ENCODE results near the gene FAM83D.
"Not testable (repeated sequence)": the region's sequence is repeated elsewhere in the genome, so short reads cannot be mapped to it uniquely, and the experiment has no call there.

FAM83D gene

GRCh38 chr20:38969708-38970107 lies 43.5 kb downstream of the FAM83D start:
- FAIRE-seq, result no peak

DNA sequence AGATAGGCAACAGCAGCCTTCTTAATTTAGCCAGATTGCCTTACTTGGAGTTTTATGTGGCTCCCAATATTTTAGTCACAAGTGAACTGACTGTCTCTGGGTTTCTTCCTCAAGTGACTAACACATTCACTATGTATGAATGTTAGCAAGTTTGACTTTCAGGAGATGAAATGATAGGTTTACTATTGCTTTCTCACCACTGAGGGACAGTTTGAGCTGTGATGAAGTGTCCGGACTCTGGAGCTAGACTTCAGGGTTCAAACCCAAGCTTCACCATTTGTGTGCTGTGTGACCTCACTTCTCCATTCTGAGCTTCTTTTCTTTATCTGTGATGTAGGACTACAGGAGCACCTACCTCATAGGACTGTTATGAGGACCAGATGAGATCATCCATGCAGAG lies 44.1 kb downstream of the FAM83D start:
- no peak for FAIRE-seq

DNA sequence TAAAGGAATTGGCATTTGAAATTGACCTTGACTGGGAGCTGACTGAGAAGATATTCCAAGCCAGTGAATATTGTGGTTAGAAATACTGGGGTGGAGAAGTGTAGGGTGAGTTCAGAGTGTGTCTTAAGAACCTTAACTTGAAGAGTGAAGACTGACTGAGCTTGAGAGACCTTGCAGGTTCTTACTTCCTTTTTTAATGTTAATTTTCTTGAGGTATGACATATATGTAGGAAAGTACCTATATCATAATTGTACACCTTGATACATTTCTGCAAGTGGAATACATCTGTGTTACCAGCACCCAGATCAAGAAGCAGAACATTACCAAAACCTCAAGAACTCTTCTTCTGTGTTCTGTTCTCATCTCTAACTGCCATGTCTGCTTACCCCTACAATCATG lies 46.9 kb downstream of the FAM83D start:
- FAIRE-seq, result no peak

DNA sequence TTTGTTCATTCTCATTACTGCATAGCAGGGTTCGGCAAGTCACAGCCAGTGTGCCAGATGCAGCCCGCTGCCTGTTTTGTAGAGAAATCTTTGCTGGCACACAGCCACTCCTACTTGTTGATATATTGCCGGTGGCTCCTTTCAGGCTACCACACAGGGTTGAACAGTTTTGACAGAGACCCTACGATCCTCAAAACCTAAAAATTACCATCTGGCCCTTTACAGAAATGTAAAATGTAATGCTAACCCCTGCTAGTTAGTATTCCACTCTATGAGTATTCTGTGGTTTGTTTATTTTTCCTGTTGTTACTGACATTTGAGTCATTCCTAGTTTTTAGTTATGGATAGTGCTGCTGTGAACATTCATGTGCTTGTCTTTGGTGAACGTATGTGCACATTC lies 47.4 kb downstream of the FAM83D start:
- no peak for FAIRE-seq

GRCh38 chr20:38975539-38976120 lies 49.4 kb downstream of the FAM83D start:
- no peak for FAIRE-seq

GRCh38 chr20:38979434-38979833 lies 53.2 kb downstream of the FAM83D start:
- FAIRE-seq, result no peak

GRCh38 chr20:38979842-38980241 lies 53.6 kb downstream of the FAM83D start:
- no peak for FAIRE-seq

DNA sequence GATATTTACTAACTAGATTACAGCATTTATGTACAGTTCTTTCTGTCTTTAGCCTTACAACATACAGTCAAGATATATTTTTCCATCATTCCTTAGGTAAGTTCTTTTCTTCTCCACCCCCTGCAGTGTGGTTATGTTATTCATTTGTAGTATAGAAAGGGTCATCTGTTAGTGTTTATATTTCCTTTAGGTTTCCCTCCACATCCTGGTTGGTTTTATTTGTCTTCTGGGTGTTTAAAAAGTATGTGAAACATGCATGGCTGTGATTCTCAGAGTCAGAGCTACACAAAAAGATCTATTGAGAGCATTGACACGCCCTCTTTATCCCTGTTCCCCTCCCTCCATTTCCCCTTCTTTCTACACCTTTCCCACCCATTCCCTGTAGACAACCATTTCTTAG lies 56.1 kb downstream of the FAM83D start:
- no peak for FAIRE-seq

GRCh38 chr20:38985060-38985459 lies 58.8 kb downstream of the FAM83D start:
- FAIRE-seq, result no peak

- no peak for FAIRE-seq
These were observed 59.5 kb downstream of the FAM83D start for GRCh38 chr20:38985603-38986170.

GRCh38 chr20:38986663-38987062 lies 60.4 kb downstream of the FAM83D start:
- FAIRE-seq, result no peak

DNA sequence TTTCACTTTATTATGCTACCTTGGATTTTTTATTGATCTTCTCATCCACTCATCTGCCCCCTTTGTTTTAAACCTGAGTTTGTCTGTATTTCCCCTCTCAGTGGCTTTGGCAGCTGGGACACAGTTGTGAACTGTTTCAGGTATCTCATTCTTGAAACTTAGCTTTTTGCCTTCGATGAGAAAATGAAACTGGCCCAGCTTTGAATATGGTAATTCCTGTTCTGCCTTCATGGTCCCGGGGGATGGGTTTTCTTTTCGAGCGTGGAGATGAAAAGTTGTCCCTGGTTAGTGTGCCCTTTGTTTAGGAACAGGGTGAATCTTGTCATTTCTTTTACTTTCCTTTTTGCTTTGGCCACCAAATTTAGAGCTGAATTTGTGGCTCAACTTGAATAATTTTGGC lies 61.6 kb downstream of the FAM83D start:
- FAIRE-seq, result no peak

- FAIRE-seq, result no peak
These were observed 64.5 kb downstream of the FAM83D start for GRCh38 chr20:38990728-38991127.

GRCh38 chr20:38991814-38992704 lies 65.8 kb downstream of the FAM83D start:
- no peak for FAIRE-seq

DNA sequence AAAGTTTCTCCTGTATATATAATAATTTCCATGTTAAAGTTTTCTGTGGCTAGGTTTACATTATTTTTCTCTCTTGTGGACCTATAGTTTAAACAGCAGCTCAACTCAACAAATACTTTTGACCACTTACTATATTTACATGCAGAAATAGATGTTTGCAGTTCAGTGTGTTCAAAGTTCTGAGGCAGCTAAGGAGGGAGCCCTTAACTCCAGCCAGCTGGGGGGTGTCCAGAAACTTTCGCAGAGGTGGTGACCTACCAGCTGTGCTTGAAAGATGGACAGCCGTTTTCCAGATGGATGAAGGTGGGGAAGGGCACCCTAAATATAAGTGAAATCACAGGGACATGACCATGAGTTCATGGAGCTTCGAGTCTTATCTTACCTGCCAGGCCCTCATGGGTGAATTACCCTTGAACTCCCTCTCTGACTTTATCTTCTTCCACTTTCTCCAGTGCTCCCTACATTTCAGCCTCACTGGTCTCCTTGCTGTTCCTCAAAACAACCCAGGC lies 69.4 kb downstream of the FAM83D start:
- no peak for FAIRE-seq

DNA sequence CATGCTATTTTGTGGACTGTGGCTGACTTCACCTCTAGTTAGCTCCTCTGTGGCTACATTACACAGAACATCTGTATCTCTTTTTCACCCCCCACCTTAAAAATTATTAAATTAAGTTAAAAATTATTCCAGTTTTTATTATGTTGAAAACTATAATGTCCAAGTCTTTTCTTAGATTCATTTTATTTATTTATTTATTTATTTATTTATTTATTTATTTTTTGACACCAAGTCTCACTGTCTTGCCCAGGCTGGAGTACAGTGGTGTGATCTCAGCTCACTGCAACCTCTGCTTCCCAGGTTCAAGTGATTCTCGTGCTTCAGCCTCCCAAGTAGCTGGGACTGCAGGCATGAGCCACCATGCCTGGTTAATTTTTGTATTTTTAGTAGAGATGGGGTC lies 70.6 kb downstream of the FAM83D start:
- FAIRE-seq, result not testable (repeated sequence)

DNA sequence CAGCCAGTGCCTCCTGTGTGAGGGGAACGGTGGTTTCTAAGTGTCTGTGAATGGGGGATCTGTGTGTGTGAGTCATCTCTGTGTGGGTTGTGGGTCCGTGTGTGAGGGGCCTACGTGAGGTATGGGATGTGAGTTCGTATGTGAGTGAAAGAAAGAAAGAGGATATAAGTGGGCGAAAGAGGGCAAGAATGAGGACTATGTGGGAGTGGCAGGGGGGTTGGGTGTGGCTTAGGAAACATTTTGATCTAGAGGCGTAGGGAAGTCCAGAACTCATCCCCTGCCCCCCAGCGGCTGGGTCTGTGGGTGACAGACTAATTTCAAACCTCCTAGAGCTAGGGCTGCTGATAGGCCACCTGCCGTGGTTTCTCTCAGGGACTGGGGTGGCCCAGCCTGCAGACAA lies 71.4 kb downstream of the FAM83D start:
- no peak for FAIRE-seq

GRCh38 chr20:38999217-38999616 lies 73.0 kb downstream of the FAM83D start:
- no peak for FAIRE-seq

DNA sequence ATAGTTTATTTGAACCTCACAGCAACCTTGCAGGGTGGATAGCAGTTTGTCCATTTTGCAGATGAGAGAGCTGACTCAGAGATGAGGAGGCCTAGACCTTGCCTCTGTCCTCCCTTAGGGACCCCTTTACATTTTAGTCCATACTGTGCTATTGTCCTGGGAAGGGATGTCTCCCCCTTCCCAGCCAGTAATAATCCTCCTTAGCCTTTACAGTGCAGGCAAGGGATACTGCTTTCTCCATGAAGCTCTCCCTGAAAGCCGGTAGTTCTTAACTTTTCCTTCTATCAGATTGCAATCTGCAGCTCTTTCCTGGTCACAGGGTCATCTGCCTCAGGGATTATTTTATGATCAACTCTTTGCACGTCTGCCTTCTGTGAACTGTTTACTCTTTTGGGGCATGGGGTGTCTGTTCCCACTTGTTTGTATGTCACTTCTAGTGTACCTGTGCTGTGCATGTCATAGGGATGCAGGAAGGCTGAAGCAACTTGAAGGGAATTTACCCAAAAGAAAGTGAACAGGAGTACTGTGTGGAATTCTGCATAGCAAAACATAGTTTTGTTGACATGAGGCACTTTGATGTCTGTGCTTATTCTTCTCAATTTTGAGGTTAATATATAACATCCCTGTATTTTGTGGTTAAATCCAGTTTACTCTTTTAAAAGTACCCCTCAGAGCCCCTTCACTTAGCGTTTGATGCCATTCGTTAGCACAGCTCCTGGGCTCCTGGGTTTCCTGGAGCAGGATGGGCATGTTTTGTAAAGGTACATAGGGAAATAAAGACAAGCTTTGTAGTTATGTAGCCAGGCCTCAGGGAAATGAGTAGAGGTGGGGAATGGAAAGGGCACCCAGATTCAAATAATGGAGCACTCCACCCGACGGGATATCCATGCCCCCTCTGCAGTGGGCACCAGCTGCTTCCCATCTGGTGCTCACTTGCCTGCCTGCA lies 74.0 kb downstream of the FAM83D start:
- no peak for FAIRE-seq

Measured in colon (tissue), 2 donors.